WTC11 (cell line): Measurements from ENCODE around the gene ARHGEF10L. TPM values are rescaled to one million over a fixed set of nuclear protein-coding genes. Genes with fewer than 3 reads are reported as not detected.

ENCODE experiments used
- ATAC-seq: fragments of 200-7000 bp; cut with Tn5 transposase; 2 replicates; pipeline ENCODE4 v1.10.0; 2021; ENCODE audit warnings: mild to moderate bottlenecking, moderate library complexity
- CTCF ChIA-PET: fragments of 300-600 bp; sonication (Branson Sonifier 250); formaldehyde crosslinking; loops from one replicate; lab custom pipeline; 2021; ENCODE audit warnings: antibody characterized with exemption; lab: Charles Lee
- POLR2A ChIA-PET: fragments of 350-600 bp; sonication (Branson Sonifier 250); formaldehyde crosslinking; loops from one replicate; lab custom pipeline; 2021; ENCODE audit warnings: antibody characterized with exemption; lab: Charles Lee
- DNase-seq: peaks from one replicate; pipeline ENCODE4 v3.0.0; 2021; ENCODE audit warnings: low spot score
- H3K27ac Mint-ChIP-seq: 2 replicates; pipeline ENCODE4 v1.8.0; 2021; ENCODE audit warnings: mixed read lengths
- H3K27me3 Mint-ChIP-seq: 2 replicates; pipeline ENCODE4 v1.8.0; 2021; ENCODE audit warnings: low read depth, mild to moderate bottlenecking, moderate library complexity, mixed read lengths
- H3K36me3 Mint-ChIP-seq: 2 replicates; pipeline ENCODE4 v1.8.0; 2021; ENCODE audit warnings: mixed read lengths
- H3K4me1 Mint-ChIP-seq: 2 replicates; pipeline ENCODE4 v1.8.0; 2022; ENCODE audit warnings: mixed read lengths
- H3K4me3 Mint-ChIP-seq: 2 replicates; pipeline ENCODE4 v1.8.0; 2021; ENCODE audit warnings: mild to moderate bottlenecking, moderate library complexity, mixed read lengths
- H3K9me3 Mint-ChIP-seq: 2 replicates; pipeline ENCODE4 v1.8.0; 2021; ENCODE audit warnings: mixed read lengths
- GTF2I ChIP-seq: fragments of 250-450 bp; sonication (Bioruptor Pico); conservative IDR thresholded peaks from 2 replicates; pipeline ENCODE4 v1.4.0; 2021; ENCODE audit warnings: mild to moderate bottlenecking
- IRF2 ChIP-seq: sonication (generic); formaldehyde crosslinking; IDR thresholded peaks from 2 replicates; pipeline ENCODE4 v1.8.0; 2022; ENCODE audit warnings: low read depth, missing genetic modification reagents, borderline replicate concordance
- NR1H2 ChIP-seq: sonication (generic); formaldehyde crosslinking; IDR thresholded peaks from 2 replicates; pipeline ENCODE4 v1.9.0; 2021; ENCODE audit warnings: mild to moderate bottlenecking, moderate library complexity, missing genetic modification reagents
- OVOL2 ChIP-seq: fragments of 250-450 bp; sonication (Bioruptor Pico); IDR thresholded peaks from 2 replicates; pipeline ENCODE4 v1.9.0; 2021; ENCODE audit warnings: mild to moderate bottlenecking, borderline replicate concordance
- PREB ChIP-seq: sonication (generic); formaldehyde crosslinking; IDR thresholded peaks from 2 replicates; pipeline ENCODE4 v1.8.1; 2022; ENCODE audit warnings: mild to moderate bottlenecking, missing genetic modification reagents, moderate library complexity, borderline replicate concordance
- SMAD3 ChIP-seq: sonication (generic); formaldehyde crosslinking; IDR thresholded peaks from 2 replicates; pipeline ENCODE4 v1.8.0; 2022; ENCODE audit warnings: missing genetic modification reagents, mild to moderate bottlenecking, borderline replicate concordance
- SOX15 ChIP-seq: fragments of 250-450 bp; sonication (Bioruptor Pico); IDR thresholded peaks from 2 replicates; pipeline ENCODE4 v1.9.0; 2021; ENCODE audit warnings: mild to moderate bottlenecking
- ZNF396 ChIP-seq: fragments of 250-450 bp; sonication (Bioruptor Pico); IDR thresholded peaks from 2 replicates; pipeline ENCODE4 v1.8.0; 2021; ENCODE audit warnings: mild to moderate bottlenecking, moderate library complexity, borderline replicate concordance
- total RNA-seq: library from RNA; stranded (reverse); gene quantifications from 3 replicates; pipeline ENCODE4 v1.2.3, GENCODE V29; 2021
- TF ChIP-seq, protein P1 (sequence below): sonication (generic); formaldehyde crosslinking; conservative IDR thresholded peaks from 2 replicates; pipeline ENCODE4 v1.8.1; 2023; ENCODE audit warnings: mild to moderate bottlenecking, low read depth, missing genetic modification reagents, moderate library complexity
- TF ChIP-seq, protein P2 (sequence below): sonication (generic); formaldehyde crosslinking; IDR thresholded peaks from 2 replicates; pipeline ENCODE4 v1.8.0; 2022; ENCODE audit warnings: mild to moderate bottlenecking, missing genetic modification reagents
- TF ChIP-seq, protein P3 (sequence below): sonication (generic); formaldehyde crosslinking; IDR thresholded peaks from 2 replicates; pipeline ENCODE4 v1.8.1; 2023; ENCODE audit warnings: mild to moderate bottlenecking, missing genetic modification reagents
- TF ChIP-seq, protein P4 (sequence below): fragments of 250-450 bp; sonication (Bioruptor Pico); IDR thresholded peaks from 2 replicates; pipeline ENCODE4 v2.1.2; 2022; ENCODE audit warnings: mild to moderate bottlenecking, moderate library complexity
- TF ChIP-seq, protein P5 (sequence below): sonication (generic); formaldehyde crosslinking; IDR thresholded peaks from 2 replicates; pipeline ENCODE4 v1.8.1; 2022; ENCODE audit warnings: low read depth, missing genetic modification reagents, borderline replicate concordance
- TF ChIP-seq, protein P6 (sequence below): sonication (generic); formaldehyde crosslinking; IDR thresholded peaks from 2 replicates; pipeline ENCODE4 v1.8.1; 2023; ENCODE audit warnings: mild to moderate bottlenecking, missing genetic modification reagents, moderate library complexity
- TF ChIP-seq, protein P7 (sequence below): sonication (generic); formaldehyde crosslinking; IDR thresholded peaks from 2 replicates; pipeline ENCODE4 v1.8.1; 2022; ENCODE audit warnings: missing genetic modification reagents, borderline replicate concordance
- TF ChIP-seq, protein P8 (sequence below): sonication (generic); formaldehyde crosslinking; IDR thresholded peaks from 2 replicates; pipeline ENCODE4 v1.8.1; 2023; ENCODE audit warnings: mild to moderate bottlenecking, missing genetic modification reagents, borderline replicate concordance

Gene ARHGEF10L
- total RNA-seq, 1 experiment from 2014 or later, result 34.4 TPM

DNA sequence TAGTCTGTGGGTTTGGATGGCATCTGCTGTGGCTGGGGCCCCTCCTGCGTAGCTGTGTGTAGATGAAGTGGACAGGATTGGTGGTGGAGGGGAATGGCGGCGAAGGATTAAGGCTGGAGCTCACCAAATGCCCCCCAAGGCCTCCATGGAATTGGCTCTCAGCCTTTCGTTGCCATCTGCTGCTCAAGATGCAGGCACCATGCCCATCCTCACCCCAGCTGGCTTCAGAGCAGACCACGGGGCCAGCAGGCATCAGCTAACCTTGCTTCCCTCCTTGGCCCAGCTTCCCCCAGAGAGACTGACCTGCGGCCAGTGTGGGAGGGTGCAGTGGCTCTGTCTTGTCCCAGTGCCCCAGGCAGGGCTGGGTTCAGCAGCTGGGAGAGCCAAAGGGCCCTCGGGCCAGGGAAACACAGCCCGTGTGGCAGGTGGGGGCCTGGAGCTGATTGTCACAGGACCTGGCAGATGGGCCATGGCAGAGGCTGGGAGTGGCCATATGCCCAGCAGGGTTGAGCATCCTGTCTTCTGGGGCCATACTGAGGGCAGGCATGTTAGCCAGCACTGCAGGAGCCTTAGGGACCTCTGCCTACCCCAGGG is 148.8 kb downstream of the ARHGEF10L start (continued):
- TF ChIP-seq, protein P1, sequence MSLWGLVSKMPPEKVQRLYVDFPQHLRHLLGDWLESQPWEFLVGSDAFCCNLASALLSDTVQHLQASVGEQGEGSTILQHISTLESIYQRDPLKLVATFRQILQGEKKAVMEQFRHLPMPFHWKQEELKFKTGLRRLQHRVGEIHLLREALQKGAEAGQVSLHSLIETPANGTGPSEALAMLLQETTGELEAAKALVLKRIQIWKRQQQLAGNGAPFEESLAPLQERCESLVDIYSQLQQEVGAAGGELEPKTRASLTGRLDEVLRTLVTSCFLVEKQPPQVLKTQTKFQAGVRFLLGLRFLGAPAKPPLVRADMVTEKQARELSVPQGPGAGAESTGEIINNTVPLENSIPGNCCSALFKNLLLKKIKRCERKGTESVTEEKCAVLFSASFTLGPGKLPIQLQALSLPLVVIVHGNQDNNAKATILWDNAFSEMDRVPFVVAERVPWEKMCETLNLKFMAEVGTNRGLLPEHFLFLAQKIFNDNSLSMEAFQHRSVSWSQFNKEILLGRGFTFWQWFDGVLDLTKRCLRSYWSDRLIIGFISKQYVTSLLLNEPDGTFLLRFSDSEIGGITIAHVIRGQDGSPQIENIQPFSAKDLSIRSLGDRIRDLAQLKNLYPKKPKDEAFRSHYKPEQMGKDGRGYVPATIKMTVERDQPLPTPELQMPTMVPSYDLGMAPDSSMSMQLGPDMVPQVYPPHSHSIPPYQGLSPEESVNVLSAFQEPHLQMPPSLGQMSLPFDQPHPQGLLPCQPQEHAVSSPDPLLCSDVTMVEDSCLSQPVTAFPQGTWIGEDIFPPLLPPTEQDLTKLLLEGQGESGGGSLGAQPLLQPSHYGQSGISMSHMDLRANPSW (CRISPR knock-in tag), result no peak
- TF ChIP-seq NR1H2 (CRISPR knock-in tag), result no peak
- TF ChIP-seq, protein P2, sequence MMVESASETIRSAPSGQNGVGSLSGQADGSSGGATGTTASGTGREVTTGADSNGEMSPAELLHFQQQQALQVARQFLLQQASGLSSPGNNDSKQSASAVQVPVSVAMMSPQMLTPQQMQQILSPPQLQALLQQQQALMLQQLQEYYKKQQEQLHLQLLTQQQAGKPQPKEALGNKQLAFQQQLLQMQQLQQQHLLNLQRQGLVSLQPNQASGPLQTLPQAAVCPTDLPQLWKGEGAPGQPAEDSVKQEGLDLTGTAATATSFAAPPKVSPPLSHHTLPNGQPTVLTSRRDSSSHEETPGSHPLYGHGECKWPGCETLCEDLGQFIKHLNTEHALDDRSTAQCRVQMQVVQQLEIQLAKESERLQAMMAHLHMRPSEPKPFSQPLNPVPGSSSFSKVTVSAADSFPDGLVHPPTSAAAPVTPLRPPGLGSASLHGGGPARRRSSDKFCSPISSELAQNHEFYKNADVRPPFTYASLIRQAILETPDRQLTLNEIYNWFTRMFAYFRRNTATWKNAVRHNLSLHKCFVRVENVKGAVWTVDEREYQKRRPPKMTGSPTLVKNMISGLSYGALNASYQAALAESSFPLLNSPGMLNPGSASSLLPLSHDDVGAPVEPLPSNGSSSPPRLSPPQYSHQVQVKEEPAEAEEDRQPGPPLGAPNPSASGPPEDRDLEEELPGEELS (CRISPR knock-in tag), result no peak
- no peak for TF ChIP-seq IRF2
- TF ChIP-seq GTF2I, result no peak
- TF ChIP-seq ZNF396 (CRISPR knock-in tag), result no peak
- TF ChIP-seq, protein P3, sequence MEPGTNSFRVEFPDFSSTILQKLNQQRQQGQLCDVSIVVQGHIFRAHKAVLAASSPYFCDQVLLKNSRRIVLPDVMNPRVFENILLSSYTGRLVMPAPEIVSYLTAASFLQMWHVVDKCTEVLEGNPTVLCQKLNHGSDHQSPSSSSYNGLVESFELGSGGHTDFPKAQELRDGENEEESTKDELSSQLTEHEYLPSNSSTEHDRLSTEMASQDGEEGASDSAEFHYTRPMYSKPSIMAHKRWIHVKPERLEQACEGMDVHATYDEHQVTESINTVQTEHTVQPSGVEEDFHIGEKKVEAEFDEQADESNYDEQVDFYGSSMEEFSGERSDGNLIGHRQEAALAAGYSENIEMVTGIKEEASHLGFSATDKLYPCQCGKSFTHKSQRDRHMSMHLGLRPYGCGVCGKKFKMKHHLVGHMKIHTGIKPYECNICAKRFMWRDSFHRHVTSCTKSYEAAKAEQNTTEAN (CRISPR knock-in tag), result no peak
- TF ChIP-seq, protein P4, sequence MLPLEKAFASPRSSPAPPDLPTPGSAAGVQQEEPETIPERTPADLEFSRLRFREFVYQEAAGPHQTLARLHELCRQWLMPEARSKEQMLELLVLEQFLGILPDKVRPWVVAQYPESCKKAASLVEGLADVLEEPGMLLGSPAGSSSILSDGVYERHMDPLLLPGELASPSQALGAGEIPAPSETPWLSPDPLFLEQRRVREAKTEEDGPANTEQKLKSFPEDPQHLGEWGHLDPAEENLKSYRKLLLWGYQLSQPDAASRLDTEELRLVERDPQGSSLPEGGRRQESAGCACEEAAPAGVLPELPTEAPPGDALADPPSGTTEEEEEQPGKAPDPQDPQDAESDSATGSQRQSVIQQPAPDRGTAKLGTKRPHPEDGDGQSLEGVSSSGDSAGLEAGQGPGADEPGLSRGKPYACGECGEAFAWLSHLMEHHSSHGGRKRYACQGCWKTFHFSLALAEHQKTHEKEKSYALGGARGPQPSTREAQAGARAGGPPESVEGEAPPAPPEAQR (CRISPR knock-in tag), result no peak
- TF ChIP-seq, all 79 proteins: peak for 0

GRCh38 chr1:17689011-17689410 is 149.5 kb downstream of the ARHGEF10L start:
- Mint-ChIP-seq H3K27ac (no peak overlapping the region), H3K27me3 (no peaks in the 10 kb centered on the region), H3K9me3 (no peaks in the 10 kb centered on the region), H3K4me3 (no peak overlapping the region), H3K36me3 (peaks cover 23% of the 10 kb centered on the region), H3K4me1 (peaks cover 31% of the 10 kb centered on the region)
- ChIA-PET CTCF (no interaction called here), POLR2A (no interaction called here)
- ATAC-seq (no peak), DNase-seq (no peak)
- TF ChIP-seq, protein P5, sequence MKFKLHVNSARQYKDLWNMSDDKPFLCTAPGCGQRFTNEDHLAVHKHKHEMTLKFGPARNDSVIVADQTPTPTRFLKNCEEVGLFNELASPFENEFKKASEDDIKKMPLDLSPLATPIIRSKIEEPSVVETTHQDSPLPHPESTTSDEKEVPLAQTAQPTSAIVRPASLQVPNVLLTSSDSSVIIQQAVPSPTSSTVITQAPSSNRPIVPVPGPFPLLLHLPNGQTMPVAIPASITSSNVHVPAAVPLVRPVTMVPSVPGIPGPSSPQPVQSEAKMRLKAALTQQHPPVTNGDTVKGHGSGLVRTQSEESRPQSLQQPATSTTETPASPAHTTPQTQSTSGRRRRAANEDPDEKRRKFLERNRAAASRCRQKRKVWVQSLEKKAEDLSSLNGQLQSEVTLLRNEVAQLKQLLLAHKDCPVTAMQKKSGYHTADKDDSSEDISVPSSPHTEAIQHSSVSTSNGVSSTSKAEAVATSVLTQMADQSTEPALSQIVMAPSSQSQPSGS, result no peak
- TF ChIP-seq PREB, result no peak
- TF ChIP-seq SOX15 (CRISPR knock-in tag), result no peak
- TF ChIP-seq OVOL2 (CRISPR knock-in tag), result no peak
- no peak for TF ChIP-seq NR1H2 (CRISPR knock-in tag)
- TF ChIP-seq, protein P6, sequence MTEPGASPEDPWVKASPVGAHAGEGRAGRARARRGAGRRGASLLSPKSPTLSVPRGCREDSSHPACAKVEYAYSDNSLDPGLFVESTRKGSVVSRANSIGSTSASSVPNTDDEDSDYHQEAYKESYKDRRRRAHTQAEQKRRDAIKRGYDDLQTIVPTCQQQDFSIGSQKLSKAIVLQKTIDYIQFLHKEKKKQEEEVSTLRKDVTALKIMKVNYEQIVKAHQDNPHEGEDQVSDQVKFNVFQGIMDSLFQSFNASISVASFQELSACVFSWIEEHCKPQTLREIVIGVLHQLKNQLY (CRISPR knock-in tag), result no peak
- TF ChIP-seq, protein P7, sequence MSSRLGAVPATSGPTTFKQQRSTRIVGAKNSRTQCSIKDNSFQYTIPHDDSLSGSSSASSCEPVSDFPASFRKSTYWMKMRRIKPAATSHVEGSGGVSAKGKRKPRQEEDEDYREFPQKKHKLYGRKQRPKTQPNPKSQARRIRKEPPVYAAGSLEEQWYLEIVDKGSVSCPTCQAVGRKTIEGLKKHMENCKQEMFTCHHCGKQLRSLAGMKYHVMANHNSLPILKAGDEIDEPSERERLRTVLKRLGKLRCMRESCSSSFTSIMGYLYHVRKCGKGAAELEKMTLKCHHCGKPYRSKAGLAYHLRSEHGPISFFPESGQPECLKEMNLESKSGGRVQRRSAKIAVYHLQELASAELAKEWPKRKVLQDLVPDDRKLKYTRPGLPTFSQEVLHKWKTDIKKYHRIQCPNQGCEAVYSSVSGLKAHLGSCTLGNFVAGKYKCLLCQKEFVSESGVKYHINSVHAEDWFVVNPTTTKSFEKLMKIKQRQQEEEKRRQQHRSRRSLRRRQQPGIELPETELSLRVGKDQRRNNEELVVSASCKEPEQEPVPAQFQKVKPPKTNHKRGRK, result no peak
- TF ChIP-seq SMAD3 (CRISPR knock-in tag), result no peak
- TF ChIP-seq, protein P8, sequence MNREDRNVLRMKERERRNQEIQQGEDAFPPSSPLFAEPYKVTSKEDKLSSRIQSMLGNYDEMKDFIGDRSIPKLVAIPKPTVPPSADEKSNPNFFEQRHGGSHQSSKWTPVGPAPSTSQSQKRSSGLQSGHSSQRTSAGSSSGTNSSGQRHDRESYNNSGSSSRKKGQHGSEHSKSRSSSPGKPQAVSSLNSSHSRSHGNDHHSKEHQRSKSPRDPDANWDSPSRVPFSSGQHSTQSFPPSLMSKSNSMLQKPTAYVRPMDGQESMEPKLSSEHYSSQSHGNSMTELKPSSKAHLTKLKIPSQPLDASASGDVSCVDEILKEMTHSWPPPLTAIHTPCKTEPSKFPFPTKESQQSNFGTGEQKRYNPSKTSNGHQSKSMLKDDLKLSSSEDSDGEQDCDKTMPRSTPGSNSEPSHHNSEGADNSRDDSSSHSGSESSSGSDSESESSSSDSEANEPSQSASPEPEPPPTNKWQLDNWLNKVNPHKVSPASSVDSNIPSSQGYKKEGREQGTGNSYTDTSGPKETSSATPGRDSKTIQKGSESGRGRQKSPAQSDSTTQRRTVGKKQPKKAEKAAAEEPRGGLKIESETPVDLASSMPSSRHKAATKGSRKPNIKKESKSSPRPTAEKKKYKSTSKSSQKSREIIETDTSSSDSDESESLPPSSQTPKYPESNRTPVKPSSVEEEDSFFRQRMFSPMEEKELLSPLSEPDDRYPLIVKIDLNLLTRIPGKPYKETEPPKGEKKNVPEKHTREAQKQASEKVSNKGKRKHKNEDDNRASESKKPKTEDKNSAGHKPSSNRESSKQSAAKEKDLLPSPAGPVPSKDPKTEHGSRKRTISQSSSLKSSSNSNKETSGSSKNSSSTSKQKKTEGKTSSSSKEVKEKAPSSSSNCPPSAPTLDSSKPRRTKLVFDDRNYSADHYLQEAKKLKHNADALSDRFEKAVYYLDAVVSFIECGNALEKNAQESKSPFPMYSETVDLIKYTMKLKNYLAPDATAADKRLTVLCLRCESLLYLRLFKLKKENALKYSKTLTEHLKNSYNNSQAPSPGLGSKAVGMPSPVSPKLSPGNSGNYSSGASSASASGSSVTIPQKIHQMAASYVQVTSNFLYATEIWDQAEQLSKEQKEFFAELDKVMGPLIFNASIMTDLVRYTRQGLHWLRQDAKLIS (CRISPR knock-in tag), result no peak
- TF ChIP-seq, protein P4 (CRISPR knock-in tag), result no peak
